RWPE2 (cell line): ENCODE results near the gene WDR4.
A peak's percentile ranks its signal among the peaks of the same experiment; 100 is the strongest.
"Not testable (repeated sequence)": the region's sequence is repeated elsewhere in the genome, so short reads cannot be mapped to it uniquely, and the experiment has no call there.

Experiments used
- ATAC-seq: fragments of 200-7000 bp; cut with Tn5 transposase; 3 replicates; pipeline ENCODE4 v1.9.1; 2021; ENCODE audit warnings: low read depth
- DNase-seq: peaks from one replicate; pipeline ENCODE4 v3.0.0-alpha.2; 2020; ENCODE audit warnings: low spot score
- H3K27ac ChIP-seq: fragments of 450-650 bp; 2 replicates; pipeline ENCODE4 v1.5.1; 2017; ENCODE audit warnings: mild to moderate bottlenecking; ENCODE audit not compliant: poor library complexity, severe bottlenecking
- H3K27me3 ChIP-seq: fragments of 250-450 bp; sonication (Bioruptor Pico); 2 replicates; pipeline ENCODE4 v1.5.1; 2021; ENCODE audit warnings: mild to moderate bottlenecking, moderate library complexity; ENCODE audit not compliant: insufficient read depth, poor library complexity, severe bottlenecking
- H3K36me3 ChIP-seq: fragments of 250-450 bp; sonication (Bioruptor Pico); 2 replicates; pipeline ENCODE4 v1.5.1; 2020; ENCODE audit warnings: low read depth, mild to moderate bottlenecking, moderate library complexity
- H3K4me1 ChIP-seq: fragments of 250-450 bp; sonication (Bioruptor Pico); 2 replicates; pipeline ENCODE4 v1.5.1; 2021; ENCODE audit warnings: mild to moderate bottlenecking, moderate library complexity; ENCODE audit not compliant: insufficient read depth, poor library complexity, severe bottlenecking
- H3K4me3 ChIP-seq: fragments of 250-450 bp; sonication (Bioruptor Pico); 2 replicates; pipeline ENCODE4 v1.5.1; 2021; ENCODE audit warnings: mild to moderate bottlenecking, moderate library complexity; ENCODE audit not compliant: severe bottlenecking
- H3K9me3 ChIP-seq: fragments of 250-450 bp; sonication (Bioruptor Pico); 2 replicates; pipeline ENCODE4 v1.5.1; 2021; ENCODE audit warnings: mild to moderate bottlenecking, moderate library complexity; ENCODE audit not compliant: severe bottlenecking
- CTCF ChIP-seq: fragments of 450-650 bp; IDR thresholded peaks from one replicate; pipeline ENCODE4 v1.5.1; 2017; ENCODE audit warnings: mild to moderate bottlenecking, moderate library complexity; ENCODE audit not compliant: poor library complexity, severe bottlenecking

Gene WDR4

GRCh38 chr21:42878993-42879787 is at the start of gene WDR4:
WDR4 (minus strand) TSS chr21:42879539; CDS start chr21:42879495, 44 bp downstream.
- peak within 1 kb of the TSS; percentile 81 for H3K4me3 ChIP-seq
- peak; percentile 92 for ATAC-seq
- DNase-seq: peak; percentile 95

GRCh38 chr21:42927474-42928200 is 48.3 kb upstream of the WDR4 start:
- H3K36me3 ChIP-seq, H3K9me3 ChIP-seq, H3K4me3 ChIP-seq, ATAC-seq, H3K27me3 ChIP-seq, H3K4me1 ChIP-seq, H3K27ac ChIP-seq, DNase-seq: not testable (repeated sequence)

More at GRCh38 chr21:42878993-42879787, at the start of gene WDR4:
- Histone ChIP-seq H3K27ac (peak within 1 kb of the TSS; percentile 74), H3K4me1 (peaks cover 10% of the 10 kb centered on the region), H3K9me3 (no peaks in the 10 kb centered on the region), H3K36me3 (peaks cover 31% of the 10 kb centered on the region), H3K27me3 (no peaks in the 10 kb centered on the region)
- TF ChIP-seq CTCF: no peak

GRCh38 chr21:42925114-42925926 is 46.0 kb upstream of the WDR4 start, which contains the start of gene ERVH48-1:
ERVH48-1 (minus strand) TSS chr21:42925630; CDS start chr21:42919006, 6,624 bp downstream.
- peaks cover 6% of the 10 kb centered on the region for H3K4me1 ChIP-seq
- H3K9me3 ChIP-seq: no peaks in the 10 kb centered on the region
- DNase-seq: no peak
- no peaks in the 10 kb centered on the region for H3K36me3 ChIP-seq
- no peaks in the 10 kb centered on the region for H3K27me3 ChIP-seq
- no peak for TF ChIP-seq CTCF
- no peak for ATAC-seq
- H3K4me3 ChIP-seq: no peak within 1 kb of the TSS
- peak within 1 kb of the TSS; percentile 32 for H3K27ac ChIP-seq

GRCh38 chr21:42924433-42924751 is 45.1 kb upstream of the WDR4 start:
- Histone ChIP-seq H3K36me3 (no peaks in the 10 kb centered on the region), H3K4me1 (peaks cover 6% of the 10 kb centered on the region), H3K9me3 (no peaks in the 10 kb centered on the region), H3K27me3 (no peaks in the 10 kb centered on the region), H3K27ac (peak overlapping the region; percentile 32), H3K4me3 (no peak overlapping the region)
- ATAC-seq (no peak), DNase-seq (no peak)
- no peak for TF ChIP-seq CTCF
